HFFc6 (cell line): ENCODE measurements around the gene LRRC8D. TPM values are rescaled to one million over a fixed set of nuclear protein-coding genes. Genes with fewer than 3 reads are reported as not detected.

ENCODE experiments used
- DNase-seq: peaks from one replicate; pipeline ENCODE4 v3.0.0-alpha.2; 2018
- H3K27ac Mint-ChIP-seq: 2 replicates; pipeline ENCODE4 v1.8.0; 2020; ENCODE audit warnings: mild to moderate bottlenecking, mixed read lengths
- H3K27me3 Mint-ChIP-seq: 2 replicates; pipeline ENCODE4 v1.8.0; 2021; ENCODE audit warnings: mild to moderate bottlenecking, moderate library complexity, mixed read lengths; ENCODE audit not compliant: insufficient read depth
- H3K36me3 Mint-ChIP-seq: 2 replicates; pipeline ENCODE4 v1.8.0; 2021; ENCODE audit warnings: low read depth, mixed read lengths
- H3K4me1 Mint-ChIP-seq: 2 replicates; pipeline ENCODE4 v1.8.0; 2020; ENCODE audit warnings: low read depth, mixed read lengths
- H3K4me3 Mint-ChIP-seq: 2 replicates; pipeline ENCODE4 v1.8.0; 2020; ENCODE audit warnings: mild to moderate bottlenecking, moderate library complexity, mixed read lengths
- H3K9me3 Mint-ChIP-seq: 2 replicates; pipeline ENCODE4 v1.8.0; 2020; ENCODE audit warnings: mild to moderate bottlenecking, mixed read lengths
- CTCF ChIP-seq: fragments of 200-600 bp; sonication (generic); IDR thresholded peaks from 2 replicates; pipeline ENCODE4 v1.5.0; 2021; ENCODE audit warnings: antibody characterized with exemption, mild to moderate bottlenecking
- total RNA-seq, 6 experiments: library from RNA; stranded (reverse); fragmentation: NEBNext Ultra II Directional; extraction: Animal tissue kit (Norgen Biotek cat#: 25700); gene quantifications; 2 replicates in 1 of 6; 3 replicates in 5 of 6; pipeline ENCODE4 v1.2.3, GENCODE V29; 2021

LRRC8D gene
- total RNA-seq, 6 experiments from 2014 or later = 33.5 to 46.7 (median 41.8) TPM

- Mint-ChIP-seq H3K27ac (no peak overlapping the region), H3K9me3 (no peaks in the 10 kb centered on the region)
Observed at GRCh38 chr1:89826594-89826993, 5.8 kb downstream of the LRRC8D start.

GRCh38 chr1:89827330-89827729 is 6.5 kb downstream of the LRRC8D start:
- peaks cover 19% of the 10 kb centered on the region for H3K4me1 Mint-ChIP-seq
- peaks cover 2% of the 10 kb centered on the region; the same call in 1 of the 2 replicates for H3K27me3 Mint-ChIP-seq
- no peak for DNase-seq
- H3K36me3 Mint-ChIP-seq = no peaks in the 10 kb centered on the region
- no peak overlapping the region for H3K27ac Mint-ChIP-seq
- H3K9me3 Mint-ChIP-seq = no peaks in the 10 kb centered on the region
- TF ChIP-seq CTCF = no peak
- H3K4me3 Mint-ChIP-seq = no peak overlapping the region

More at GRCh38 chr1:89826594-89826993, 5.8 kb downstream of the LRRC8D start:
- no peak overlapping the region for H3K4me3 Mint-ChIP-seq
- peaks cover 2% of the 10 kb centered on the region; the same call in 1 of the 2 replicates for H3K27me3 Mint-ChIP-seq
- peaks cover 22% of the 10 kb centered on the region for H3K4me1 Mint-ChIP-seq
- no peaks in the 10 kb centered on the region for H3K36me3 Mint-ChIP-seq
- no peak for DNase-seq
- no peak for TF ChIP-seq CTCF

- Mint-ChIP-seq H3K4me3 (no peak overlapping the region), H3K27me3 (peaks cover 2% of the 10 kb centered on the region; the same call in 1 of the 2 replicates), H3K36me3 (no peaks in the 10 kb centered on the region), H3K9me3 (no peaks in the 10 kb centered on the region), H3K27ac (no peak overlapping the region), H3K4me1 (peaks cover 17% of the 10 kb centered on the region)
- DNase-seq = no peak
- no peak for TF ChIP-seq CTCF
Observed at GRCh38 chr1:89827902-89828301, 7.1 kb downstream of the LRRC8D start.

GRCh38 chr1:89829186-89829585 is 8.4 kb downstream of the LRRC8D start:
- no peak for TF ChIP-seq CTCF
- Mint-ChIP-seq H3K4me3 (no peak overlapping the region), H3K9me3 (no peaks in the 10 kb centered on the region), H3K27me3 (peaks cover 2% of the 10 kb centered on the region; the same call in 1 of the 2 replicates), H3K27ac (no peak overlapping the region), H3K36me3 (no peaks in the 10 kb centered on the region), H3K4me1 (peaks cover 7% of the 10 kb centered on the region)
- no peak for DNase-seq

- H3K4me1 Mint-ChIP-seq = peaks cover 9% of the 10 kb centered on the region
- H3K9me3 Mint-ChIP-seq = no peaks in the 10 kb centered on the region
- no peak for DNase-seq
- peaks cover 4% of the 10 kb centered on the region; the same call in 1 of the 2 replicates for H3K27me3 Mint-ChIP-seq
- no peaks in the 10 kb centered on the region for H3K36me3 Mint-ChIP-seq
- H3K4me3 Mint-ChIP-seq = no peak overlapping the region
- H3K27ac Mint-ChIP-seq = no peak overlapping the region
- no peak for TF ChIP-seq CTCF
Observed at GRCh38 chr1:89831462-89832120, 10.8 kb downstream of the LRRC8D start.
